Measurements from ENCODE around the gene ADAM12. TPM values are rescaled to one million over a fixed set of nuclear protein-coding genes. Genes with fewer than 3 reads are reported as not detected.
A peak's percentile ranks its signal among the peaks of the same experiment; 100 is the strongest.

Gene ADAM12
- total RNA-seq, 1 donor from 2014 or later: 41.7 TPM

GRCh38 chr10:126264102-126265018 lies 123.9 kb downstream of the ADAM12 start:
- TF ChIP-seq, protein P1, sequence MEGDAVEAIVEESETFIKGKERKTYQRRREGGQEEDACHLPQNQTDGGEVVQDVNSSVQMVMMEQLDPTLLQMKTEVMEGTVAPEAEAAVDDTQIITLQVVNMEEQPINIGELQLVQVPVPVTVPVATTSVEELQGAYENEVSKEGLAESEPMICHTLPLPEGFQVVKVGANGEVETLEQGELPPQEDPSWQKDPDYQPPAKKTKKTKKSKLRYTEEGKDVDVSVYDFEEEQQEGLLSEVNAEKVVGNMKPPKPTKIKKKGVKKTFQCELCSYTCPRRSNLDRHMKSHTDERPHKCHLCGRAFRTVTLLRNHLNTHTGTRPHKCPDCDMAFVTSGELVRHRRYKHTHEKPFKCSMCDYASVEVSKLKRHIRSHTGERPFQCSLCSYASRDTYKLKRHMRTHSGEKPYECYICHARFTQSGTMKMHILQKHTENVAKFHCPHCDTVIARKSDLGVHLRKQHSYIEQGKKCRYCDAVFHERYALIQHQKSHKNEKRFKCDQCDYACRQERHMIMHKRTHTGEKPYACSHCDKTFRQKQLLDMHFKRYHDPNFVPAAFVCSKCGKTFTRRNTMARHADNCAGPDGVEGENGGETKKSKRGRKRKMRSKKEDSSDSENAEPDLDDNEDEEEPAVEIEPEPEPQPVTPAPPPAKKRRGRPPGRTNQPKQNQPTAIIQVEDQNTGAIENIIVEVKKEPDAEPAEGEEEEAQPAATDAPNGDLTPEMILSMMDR (IDR thresholded peaks at IDR 0.05): no peak
- DNase-seq (ENCODE audit: extremely low spot score, unreplicated experiment): no peak
- Mint-ChIP-seq H3K9me3 (ENCODE audit: unreplicated experiment) (no peaks in the 10 kb centered on the region), H3K4me1 (ENCODE audit: unreplicated experiment) (peaks cover 30% of the 10 kb centered on the region), H3K27me3 (ENCODE audit: unreplicated experiment) (no peaks in the 10 kb centered on the region), H3K36me3 (ENCODE audit: unreplicated experiment) (peaks cover 2% of the 10 kb centered on the region), H3K4me3 (ENCODE audit: unreplicated experiment) (no peak overlapping the region), H3K27ac (ENCODE audit: unreplicated experiment) (peak overlapping the region; percentile 80)

DNA sequence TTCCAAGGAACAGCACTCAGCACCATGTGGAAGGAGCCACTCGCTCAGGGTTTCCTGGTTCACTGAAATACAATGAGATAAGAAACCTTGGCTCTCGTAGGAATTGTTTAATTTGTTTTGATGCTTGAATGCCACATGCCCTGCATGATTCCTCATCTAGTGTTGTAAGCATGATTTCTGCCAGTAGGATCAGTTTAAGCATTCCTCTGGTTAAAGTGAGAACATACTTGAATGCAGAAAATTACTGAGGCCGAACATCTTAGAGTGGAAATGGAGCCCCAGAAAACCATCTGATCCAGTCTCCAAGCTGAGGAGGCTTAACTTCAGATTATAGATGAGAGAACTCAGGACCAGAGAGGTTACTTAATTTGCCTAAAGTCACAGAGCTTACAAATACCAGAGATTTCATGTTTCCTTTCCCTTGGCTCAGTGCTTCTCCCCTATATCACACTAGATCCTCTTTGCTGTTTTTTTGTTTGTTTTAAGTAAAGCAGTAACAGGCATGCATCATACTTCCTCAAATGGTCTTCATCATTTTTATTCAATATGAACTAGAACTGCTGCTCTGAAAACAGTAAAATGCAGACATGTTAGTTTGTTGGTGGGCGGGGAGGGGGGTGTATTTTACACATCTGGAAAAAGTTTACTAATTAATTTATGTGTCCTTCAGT lies 125.1 kb downstream of the ADAM12 start:
- peaks cover 30% of the 10 kb centered on the region for H3K4me1 Mint-ChIP-seq (ENCODE audit: unreplicated experiment)
- peaks cover 2% of the 10 kb centered on the region for H3K36me3 Mint-ChIP-seq (ENCODE audit: unreplicated experiment)
- peak overlapping the region; percentile 56 for H3K27ac Mint-ChIP-seq (ENCODE audit: unreplicated experiment)
- no peak for DNase-seq (ENCODE audit: extremely low spot score, unreplicated experiment)
- no peaks in the 10 kb centered on the region for H3K27me3 Mint-ChIP-seq (ENCODE audit: unreplicated experiment)
- no peaks in the 10 kb centered on the region for H3K9me3 Mint-ChIP-seq (ENCODE audit: unreplicated experiment)
- H3K4me3 Mint-ChIP-seq (ENCODE audit: unreplicated experiment): no peak overlapping the region
- TF ChIP-seq, protein P1 (IDR thresholded peaks at IDR 0.05): no peak

DNA sequence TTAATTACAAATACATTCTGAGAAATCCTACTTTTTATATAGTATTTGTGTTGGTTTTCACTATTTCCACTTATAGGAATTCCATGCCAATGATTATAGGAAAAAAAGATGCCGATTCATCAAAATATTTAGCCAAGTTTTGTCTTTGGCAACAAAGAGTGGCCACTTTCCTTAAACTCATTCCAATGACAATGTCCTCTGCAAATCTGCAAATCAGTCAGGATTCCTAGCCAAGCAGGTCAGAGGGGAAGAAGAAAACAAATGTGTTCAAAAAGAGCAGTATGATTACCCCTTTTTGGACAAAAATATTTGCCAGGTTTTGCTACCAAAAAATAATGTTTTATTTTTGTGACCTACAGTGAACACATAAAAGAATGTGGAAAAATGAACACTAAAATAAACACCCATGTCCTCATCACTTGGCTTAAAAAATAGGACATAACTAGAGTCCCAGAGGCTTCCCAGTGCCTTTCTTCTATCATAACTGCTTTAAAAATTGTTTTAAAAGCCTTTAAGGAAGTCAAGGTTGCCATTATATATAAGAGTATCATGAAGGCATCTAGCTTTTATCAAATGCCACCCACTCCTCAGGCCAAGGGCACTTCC lies 125.9 kb downstream of the ADAM12 start:
- Mint-ChIP-seq H3K4me3 (ENCODE audit: unreplicated experiment) (no peak overlapping the region), H3K4me1 (ENCODE audit: unreplicated experiment) (peaks cover 30% of the 10 kb centered on the region), H3K36me3 (ENCODE audit: unreplicated experiment) (peaks cover 2% of the 10 kb centered on the region), H3K27me3 (ENCODE audit: unreplicated experiment) (no peaks in the 10 kb centered on the region), H3K9me3 (ENCODE audit: unreplicated experiment) (no peaks in the 10 kb centered on the region), H3K27ac (ENCODE audit: unreplicated experiment) (peak overlapping the region; percentile 56)
- TF ChIP-seq, protein P1 (IDR thresholded peaks at IDR 0.05): no peak
- DNase-seq (ENCODE audit: extremely low spot score, unreplicated experiment): no peak

DNA sequence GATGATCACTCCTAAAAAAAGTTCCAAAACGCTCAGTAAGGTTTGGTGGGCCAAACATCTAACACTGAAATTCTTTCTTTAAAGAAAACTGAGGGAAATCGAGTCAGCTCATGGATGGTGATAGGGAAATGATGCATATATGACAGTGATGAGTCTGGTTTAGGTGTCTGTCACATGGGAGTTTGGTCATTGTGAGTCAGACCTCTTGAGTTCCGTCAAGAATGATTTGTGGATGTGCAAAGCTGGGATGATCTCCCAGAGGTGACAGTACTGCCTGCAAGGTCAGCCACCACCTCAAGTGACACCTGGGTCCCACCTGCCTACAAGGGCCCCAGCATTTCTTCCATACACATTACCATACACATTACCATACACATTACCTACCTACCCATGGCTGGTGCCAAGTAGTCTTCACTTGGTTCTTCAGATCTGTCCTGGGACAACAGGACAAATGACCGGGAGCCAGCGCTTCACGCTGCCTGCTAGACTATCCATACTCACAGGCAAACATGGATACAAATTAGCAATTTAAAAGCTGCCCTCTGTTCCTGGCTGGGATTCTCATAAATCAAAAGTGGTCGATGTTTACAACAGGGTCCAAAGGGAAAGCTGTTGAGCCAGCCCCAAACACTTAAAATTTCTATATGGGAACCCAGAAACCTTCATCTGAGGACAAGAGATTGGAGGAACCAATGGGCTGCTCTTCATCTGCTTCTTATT lies 128.4 kb downstream of the ADAM12 start:
- peaks cover 1% of the 10 kb centered on the region for H3K36me3 Mint-ChIP-seq (ENCODE audit: unreplicated experiment)
- no peak overlapping the region for H3K27ac Mint-ChIP-seq (ENCODE audit: unreplicated experiment)
- no peaks in the 10 kb centered on the region for H3K9me3 Mint-ChIP-seq (ENCODE audit: unreplicated experiment)
- DNase-seq (ENCODE audit: extremely low spot score, unreplicated experiment): no peak
- H3K4me3 Mint-ChIP-seq (ENCODE audit: unreplicated experiment): no peak overlapping the region
- peaks cover 28% of the 10 kb centered on the region for H3K4me1 Mint-ChIP-seq (ENCODE audit: unreplicated experiment)
- H3K27me3 Mint-ChIP-seq (ENCODE audit: unreplicated experiment): no peaks in the 10 kb centered on the region
- TF ChIP-seq, protein P1 (IDR thresholded peaks at IDR 0.05): no peak

All from osteocyte (in vitro differentiated cells).